ENCODE data around the gene ENDOV.

ENDOV gene

DNA sequence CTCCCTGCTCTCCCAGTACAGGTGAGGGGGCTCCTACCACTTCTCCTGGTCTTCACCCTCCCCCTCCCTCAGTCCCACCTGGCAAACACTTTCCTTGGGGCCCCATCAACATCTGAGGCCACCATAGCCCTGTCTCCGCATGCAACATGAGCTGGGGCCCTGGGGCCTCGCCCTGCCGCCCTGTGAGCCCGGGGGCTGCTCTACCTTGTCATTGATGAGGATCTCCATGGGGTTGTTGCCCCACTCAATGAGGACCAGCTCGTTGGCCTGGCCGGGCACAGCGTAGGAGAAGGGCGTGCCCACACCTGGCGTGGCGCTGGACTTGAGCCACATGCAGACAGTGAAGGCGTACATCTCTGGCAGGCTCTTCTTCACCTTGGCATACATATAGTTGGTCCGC, 58.0 kb downstream of the ENDOV start:
- DNase-seq: no peak

DNA sequence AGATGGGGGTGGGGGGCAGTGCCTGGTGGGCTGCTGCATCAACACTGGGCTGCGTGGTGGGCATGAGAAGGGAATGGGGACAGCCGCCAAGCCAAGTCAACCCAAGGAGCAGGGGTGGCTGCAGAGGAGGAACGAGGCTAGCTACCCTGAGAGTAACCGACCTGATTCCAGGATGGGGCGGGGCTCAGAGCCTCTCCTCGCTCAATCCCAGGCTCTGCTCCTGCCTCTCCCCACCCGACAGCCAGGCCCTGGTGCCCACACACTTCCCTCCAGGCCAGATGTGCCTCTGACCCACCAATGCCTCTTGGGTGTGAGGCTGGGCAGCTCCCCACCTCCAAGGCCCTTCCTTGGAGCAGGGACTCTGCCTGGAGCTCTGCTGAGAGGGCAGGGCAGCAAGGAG, 58.7 kb downstream of the ENDOV start:
- DNase-seq: no peak

DNA sequence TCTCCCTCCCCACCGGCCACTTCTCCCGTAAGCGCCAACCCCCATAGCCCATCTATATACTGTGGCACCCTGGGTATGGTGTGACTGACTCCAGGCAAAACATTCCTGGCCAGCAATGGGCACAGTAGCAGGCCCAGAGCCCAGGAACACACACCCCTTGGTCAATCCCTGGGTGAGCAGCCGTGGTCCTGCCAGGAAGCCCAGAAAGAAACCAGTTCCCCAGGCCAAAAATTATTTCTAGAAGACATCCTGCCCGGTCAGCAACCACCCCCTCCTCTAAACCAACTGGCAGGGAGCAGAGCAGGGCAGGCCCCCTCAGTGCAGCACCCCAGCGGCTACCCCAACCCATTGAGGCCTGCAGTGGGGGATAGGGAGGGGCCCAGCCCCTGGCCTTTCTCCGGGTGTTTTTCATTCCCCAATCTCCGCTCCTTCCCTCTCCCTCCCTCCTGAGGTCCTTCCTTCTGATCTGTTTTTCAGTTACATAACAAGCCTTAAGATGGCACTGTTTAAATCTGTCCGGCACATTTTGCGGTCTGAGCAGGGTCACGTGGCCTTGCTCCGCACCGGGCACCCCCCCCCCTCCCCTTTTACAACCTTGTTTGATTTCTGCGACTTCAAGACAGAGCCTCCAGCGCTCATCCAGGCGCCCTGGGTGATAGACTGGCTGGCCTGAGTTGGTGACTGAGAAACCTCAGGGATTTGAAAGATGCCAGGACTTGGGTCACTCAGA, 59.4 kb downstream of the ENDOV start:
- no peak for DNase-seq

DNA sequence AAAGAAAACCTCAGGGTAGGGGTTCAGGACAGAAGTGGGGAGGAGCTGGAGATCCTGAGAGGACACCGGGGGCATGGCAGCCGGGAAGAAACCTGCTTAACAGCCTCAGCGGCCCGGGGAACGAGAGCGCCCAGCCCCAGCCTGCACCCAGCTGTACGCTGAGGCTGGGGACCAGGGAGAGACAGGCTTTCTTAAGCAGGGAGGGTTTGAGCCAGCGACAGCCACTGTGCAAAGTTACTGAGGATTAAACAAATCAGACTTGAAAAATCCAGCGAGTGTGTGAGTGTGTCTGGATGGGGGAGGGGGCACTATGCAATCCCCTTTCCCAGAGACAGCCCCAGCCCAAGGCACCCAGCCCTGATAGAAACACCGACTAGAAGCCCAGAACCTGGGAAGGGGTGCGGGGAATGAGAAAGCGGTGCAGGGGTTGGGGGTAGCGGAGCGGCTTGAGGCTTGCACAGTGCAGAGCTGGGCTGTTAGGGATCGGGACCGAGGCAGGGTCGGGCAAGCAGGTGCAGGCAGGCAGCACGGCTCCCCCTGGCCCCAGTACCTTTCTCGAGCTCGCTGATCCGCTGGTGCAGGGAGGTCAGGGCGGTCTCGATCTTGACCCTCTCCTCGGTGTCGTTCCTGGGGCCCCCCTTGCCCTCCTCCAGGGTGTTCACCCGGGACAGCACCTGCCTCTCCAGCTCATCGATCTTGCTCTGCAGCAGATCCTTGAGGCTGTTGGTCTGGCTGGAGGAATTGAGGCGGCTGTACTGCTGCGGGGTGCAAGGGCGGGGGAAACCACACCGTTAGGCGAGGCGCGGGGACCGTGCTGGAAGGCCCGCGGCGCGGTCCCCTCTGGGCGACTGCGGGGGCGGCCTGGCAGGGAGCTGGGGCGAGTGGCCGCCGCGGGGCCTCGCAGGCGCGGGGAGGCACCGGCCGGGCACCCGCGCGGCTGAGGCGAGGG, 60.3 kb downstream of the ENDOV start:
- no peak for DNase-seq

DNA sequence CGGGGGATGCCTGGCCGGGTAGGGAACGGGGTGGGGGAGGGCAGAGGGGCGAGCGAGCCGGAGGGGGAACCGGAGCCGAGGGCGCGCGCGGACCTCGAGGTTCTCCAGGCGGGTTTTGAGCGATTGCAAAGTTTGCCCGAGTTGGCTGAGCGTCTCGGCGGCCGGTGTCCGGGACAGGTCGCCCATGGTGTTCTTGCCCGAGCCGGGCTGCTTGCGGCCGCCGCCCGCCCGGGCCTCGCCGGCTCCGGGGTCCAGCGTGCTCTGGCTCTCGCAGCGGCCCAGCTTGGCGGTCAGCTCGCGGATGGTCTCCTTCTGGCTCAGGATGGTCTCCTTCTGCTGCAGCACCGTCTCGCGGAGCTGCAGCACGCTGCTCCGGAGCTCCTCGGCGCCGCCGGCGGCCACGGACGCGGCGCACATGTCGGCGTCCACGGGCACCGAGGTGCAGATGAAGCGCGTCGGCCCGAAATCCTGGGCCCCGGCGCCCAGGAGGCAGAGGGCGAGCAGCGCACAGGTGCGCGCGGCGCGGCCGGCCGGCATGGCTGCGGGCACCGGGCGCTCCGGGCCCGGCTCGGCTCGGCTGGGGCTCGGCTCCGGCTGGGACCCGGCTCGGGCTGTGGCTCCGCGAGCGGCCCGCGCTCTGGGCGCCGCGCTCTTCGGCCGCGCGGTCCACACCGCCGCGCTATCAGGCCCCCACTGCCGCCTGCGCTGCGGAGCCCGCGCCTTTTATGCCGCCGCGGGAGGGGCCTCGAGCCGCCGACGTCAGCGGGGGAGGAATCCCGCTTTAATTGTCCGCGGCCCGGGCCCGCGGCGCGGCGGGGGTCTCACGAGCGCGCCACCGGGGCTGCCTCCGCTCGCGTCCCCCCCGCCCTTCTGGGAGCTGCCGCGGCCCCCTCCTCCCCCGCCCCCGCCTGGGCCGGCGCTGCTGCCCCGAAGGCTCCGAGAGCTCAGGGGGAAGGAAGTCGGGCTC, 61.2 kb downstream of the ENDOV start, which contains the start of gene NPTX1:
Gene NPTX1, minus strand, starts transcription at position 698 of the 967 bp plus-strand sequence. Its CDS starts 161 bp downstream, at position 537.
- DNase-seq: no peak

DNA sequence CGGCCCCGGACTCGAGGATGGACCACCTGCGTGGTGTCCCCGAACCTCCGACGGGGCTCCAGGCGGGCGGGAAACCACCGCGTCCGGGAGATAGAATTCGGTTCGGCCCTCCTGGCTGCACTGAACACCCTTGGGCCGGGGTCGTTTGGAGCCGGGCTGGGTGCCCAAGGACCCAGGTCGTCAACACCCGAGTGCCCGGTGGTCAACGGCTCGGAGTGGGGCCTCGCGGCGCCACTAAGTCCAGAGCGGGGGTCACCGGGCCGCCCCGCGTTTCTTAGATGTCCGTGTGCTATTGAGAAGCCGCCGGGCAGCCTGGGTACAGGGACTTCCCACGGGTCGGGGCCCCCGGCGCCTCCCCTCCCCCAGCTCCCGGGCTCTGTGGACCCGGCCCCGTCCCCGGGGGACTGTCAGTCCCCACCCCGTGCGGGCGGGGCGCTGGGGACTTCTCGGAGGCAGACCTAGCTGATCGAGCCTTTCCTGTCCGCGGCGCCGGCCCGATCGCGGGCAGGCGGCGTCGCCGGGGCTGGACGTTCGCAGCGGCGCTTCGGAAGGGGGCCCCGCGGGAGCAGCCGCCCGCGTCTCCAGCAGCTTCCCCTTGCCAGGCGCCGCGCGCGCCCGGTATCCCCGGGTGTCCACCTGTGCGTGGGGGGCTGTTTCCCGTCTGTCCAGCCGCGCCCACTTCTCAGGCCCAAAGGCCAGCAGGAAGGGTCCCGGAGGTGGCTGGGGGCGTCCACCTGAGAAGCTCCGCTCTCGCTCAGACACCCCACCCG, 62.1 kb downstream of the ENDOV start:
- no peak for DNase-seq

DNA sequence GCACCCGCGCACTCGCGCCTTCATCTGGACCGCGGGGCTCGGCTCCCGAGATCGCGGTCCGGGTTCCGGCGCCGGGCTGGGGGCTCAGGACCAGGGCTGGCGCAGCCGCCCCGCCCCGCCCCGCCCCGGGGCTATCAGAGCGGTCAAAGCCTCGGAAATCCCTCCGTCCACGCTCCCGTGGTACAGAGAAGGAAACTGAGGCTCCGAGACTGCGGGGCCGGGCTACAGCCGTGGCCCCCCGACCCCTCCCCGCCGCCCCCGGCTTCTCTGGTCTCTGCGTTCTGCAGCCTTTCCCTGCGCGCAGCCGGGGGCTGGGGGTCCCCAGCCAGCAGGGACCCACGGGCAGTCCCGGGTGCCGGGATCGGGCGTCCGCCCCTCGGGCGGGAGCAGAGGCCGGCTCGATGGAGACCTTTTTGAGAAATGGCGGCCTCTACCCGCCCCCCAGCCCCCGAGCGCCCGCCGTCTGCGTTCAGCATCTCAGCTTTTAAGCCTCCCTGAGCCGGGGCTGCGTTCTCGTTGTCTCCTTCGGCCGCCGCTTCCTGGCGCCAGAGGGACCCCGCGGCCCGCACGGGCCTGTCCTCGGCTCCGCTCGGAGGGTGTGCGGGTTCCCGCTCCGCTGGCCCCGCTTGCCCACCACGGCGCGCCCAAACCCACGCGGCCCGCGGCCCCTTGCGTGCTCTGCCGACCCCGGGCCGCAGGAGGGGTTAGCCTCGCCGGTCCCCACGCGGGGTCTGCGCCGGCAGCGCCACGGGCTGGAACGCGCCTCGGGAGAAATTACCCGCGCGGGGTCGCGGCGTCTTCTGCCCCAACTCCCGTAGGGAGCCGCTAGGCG, 62.9 kb downstream of the ENDOV start:
- no peak for DNase-seq

DNA sequence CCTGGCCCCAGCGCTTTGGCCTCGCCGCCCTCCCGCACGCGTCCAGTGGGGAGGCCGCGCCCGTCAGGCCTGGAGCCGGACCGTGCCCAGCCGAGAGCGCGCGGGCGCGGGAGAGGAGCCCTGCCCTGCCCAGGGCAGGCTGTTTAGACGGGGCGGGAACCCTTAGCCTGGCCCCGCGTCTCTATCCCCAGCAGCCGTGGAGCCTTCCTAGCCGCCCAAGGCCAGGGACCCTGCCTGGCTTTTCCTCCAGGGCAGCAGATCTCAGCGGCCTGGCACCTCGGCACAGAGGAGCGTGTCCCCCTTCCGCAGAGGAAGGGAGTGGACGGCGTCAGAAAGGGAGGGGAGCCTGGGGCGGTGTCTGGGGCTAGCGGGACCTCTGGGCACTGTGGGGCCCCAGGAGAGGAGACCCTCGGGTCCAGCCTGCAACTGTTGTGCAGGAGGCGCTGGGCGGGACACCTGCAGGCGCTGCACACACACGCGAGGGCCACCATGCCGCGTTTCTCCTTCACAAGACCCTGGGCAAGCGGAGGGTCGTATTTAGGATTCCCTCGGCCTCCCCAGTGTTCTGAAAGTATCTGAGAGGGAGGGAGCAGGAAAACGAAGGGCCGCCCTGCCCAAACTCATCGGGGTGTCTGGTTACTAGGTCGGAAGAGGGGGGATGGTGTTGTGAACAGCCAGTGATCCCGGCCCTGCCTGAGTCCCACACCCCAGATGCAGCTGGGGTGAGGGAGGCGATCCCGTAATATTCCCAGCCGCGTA, 63.7 kb downstream of the ENDOV start:
- DNase-seq: no peak

DNA sequence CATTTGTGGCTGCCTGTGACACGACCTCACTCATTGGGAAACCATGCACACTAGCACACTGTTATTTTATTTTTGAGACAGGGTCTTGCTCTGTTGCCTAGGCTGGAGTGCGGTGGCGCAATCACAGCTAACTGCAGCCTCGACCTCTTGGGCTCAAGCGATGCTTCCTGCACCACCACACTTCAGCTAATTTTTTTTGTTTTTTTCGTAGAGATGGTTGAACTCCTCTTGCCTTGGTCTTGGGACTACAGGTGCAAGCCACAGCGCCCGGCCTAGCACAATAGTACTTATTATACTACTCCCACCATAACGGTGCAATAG, 64.2 kb downstream of the ENDOV start:
- no peak for DNase-seq

DNA sequence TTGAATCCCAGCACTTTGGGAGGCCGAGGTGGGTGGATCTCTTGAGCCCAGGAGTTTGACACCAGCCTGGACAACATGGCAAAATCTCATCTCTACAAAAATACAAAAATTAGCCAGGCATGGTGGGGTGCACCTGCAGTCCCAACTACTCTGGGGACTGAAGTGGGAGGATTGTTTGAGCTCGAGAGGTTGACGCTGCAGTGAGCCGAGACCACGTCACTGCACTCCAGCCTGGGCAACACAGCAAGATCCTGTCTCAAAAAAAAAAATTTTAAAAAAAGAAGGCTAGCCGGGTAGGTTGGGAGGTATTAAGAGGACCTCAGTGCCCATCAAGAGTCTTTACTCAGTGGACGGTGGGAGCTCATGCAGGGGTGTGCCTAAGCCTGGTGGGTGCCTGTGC, 65.3 kb downstream of the ENDOV start:
- no peak for DNase-seq

DNA sequence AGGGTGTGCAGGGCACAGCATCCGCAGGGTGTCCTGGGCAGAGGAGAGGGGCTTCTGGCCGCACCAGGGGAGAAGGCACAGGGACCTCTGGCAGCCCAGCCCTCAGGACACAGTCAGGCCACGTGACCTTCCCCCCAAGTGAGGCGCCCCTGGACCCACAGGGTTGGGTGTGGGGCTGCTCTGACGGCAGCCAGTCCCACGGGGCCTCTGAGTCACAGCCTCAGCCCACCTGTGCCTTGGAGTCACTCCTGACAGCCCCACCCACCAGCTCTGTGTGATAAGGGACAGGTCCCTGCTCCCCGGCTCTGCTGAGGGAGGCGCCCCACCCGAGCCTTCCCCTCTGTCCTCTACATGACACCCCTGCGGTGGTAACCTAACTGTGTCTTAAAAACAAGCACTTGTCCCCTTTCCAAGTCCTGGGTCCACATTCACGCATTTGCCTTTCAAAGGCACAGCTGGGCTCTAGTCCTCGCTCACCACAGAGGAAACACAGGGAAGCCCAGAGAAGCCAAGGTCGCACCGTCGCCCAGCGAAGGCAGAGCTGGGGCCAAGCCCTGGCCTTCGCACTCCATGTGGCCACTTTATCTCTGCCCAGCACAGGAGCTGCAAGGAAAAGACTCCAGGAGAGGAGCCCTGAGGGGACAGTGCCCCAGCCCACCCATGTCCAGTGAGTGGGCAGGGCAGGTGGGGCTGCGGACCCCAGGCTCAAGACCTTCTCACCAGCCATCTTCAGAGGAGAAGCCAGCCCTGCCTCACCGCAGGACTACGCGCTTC, 66.5 kb downstream of the ENDOV start:
- DNase-seq: no peak

DNA sequence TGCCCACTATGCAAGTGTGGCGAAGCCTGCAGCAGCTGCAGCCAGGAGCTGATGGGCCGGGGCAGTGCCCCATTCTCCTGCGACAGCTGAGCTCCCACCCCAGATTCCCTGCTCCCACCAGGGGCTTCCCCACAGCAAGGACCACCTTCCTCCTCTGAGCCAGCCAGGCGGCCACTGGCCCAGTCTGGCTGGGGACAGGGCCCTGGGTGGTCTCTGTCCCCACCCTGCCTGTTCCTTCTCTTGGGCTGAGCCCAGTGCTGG, 67.0 kb downstream of the ENDOV start:
- no peak for DNase-seq

DNA sequence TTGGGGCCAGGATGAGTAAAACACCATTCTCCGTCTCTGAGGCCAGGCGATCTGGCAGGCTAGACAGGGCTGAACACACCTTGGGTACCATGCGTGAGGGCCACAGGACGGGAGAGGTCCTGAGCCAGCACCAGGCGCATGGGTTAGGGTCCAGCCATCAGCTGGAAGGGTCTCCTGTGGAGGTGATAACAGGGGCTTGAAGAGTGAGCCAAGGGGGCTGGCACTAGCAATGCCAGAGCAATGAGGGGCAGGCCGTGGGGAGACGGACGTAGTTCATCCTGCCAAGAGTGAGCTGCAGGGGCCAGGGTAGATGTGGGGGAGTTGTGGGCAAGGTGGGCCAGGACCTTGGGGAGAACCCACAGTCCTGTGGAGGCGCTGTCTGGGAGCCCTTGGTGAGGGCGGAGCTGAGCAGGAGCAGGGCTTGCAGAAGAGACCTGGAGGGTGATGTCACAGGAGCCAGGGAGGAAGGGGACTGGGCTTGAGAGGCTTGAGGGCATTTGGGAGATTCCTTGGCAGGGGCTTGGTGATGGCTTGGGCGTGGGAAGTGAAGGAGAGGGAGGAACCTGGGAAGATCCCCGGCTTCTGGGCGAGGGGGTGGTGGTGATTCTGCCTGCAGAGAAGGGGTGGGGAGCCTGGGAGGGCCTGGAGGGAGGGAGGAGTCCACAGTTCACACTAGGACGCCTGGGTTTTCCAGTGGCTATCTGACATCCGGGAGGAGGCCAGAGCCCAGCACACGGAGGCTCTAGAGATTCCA, 67.8 kb downstream of the ENDOV start:
- no peak for DNase-seq

DNA sequence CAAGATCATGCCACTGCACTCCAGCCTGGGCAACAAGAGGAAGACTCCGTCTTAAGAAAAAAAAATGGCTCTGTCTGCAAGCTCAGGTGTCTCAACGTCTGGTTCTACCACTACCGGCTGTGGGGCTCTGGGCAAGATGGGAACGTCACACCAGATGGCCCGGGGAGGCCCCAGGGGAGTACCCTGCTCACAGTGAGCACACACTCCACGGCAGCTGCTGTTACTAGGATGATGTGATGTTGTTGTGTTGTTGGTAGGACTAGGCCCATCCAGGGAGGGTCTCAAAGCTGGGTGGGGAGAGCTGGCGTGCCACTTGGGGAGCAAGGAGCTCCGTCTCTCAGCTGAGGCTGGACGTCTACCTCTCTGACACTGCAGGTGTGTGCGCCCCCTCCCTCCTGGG, 70.9 kb downstream of the ENDOV start:
- no peak for DNase-seq

DNA sequence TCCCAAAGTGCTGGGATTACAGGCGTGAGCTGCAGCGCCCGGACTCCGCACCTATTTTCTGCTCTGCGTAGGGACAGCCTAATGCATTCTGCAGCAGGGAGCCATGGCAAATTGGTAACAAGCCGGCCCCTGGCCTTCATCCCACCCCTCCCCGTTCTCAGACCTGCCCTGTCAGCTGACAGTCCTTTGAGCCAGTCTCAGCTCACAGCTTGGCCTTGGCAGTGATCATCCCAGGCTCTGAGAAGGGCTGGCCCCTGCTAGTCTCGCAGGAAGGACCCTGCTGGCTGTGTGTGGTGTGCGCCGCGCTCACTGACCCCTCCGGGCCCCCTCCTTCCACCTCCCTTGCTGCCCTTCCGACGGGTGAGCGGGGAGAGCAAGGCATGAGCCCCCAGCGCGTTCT, 71.7 kb downstream of the ENDOV start:
- no peak for DNase-seq

DNA sequence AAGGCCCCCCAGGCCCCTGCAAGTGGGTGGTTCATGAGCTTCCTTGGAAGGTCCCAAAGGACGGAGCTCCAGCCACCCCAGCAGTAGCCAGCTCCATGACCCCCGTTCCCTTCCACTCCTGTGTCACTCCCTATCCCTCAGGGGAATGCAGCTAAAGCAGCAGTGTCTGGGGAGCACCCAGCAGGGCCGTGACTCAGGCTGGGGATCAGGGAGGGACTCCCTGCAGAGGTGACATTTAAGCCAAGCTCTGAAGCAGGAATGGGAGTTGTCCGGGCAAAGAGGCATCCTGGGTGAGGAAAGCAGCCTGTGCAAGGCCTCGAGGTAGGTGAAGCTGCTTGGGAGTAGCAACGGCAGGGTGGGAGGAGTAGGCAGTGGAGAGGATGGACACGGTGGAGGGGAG, 72.5 kb downstream of the ENDOV start:
- DNase-seq: no peak
